Activated CD4-positive, alpha-beta memory T cell treated with anti-CD3 and anti-CD28 coated beads, Interleukin-2, amount 10 ng/mL, durations not matched to agents 7 days and 5 days (primary cell): ENCODE results near the gene LATS1. TPM values are rescaled to one million over a fixed set of nuclear protein-coding genes. Genes with fewer than 3 reads are reported as not detected.
"Not testable (repeated sequence)": the region's sequence is repeated elsewhere in the genome, so short reads cannot be mapped to it uniquely, and the experiment has no call there.

Source experiments
- CTCF ChIA-PET: fragments of 350-600 bp; sonication (Branson Sonifier 250); formaldehyde crosslinking; loops from one replicate; lab custom pipeline; 2021; ENCODE audit warnings: antibody characterized with exemption, inconsistent platforms; lab: Charles Lee
- POLR2A ChIA-PET: fragments of 350-600 bp; sonication (Branson Sonifier 250); formaldehyde crosslinking; loops from one replicate; lab custom pipeline; 2021; ENCODE audit warnings: antibody characterized with exemption; lab: Charles Lee
- DNase-seq: peaks from one replicate; pipeline ENCODE4 v3.0.0-alpha.2; 2020
- H3K27ac Mint-ChIP-seq: one replicate; pipeline ENCODE4 v1.8.0; 2021; ENCODE audit warnings: mild to moderate bottlenecking, mixed read lengths
- H3K27me3 Mint-ChIP-seq: one replicate; pipeline ENCODE4 v1.8.0; 2021; ENCODE audit warnings: mixed read lengths
- H3K36me3 Mint-ChIP-seq: one replicate; pipeline ENCODE4 v1.8.0; 2021; ENCODE audit warnings: low read depth, mixed read lengths
- H3K4me1 Mint-ChIP-seq: one replicate; pipeline ENCODE4 v1.8.0; 2021; ENCODE audit warnings: mixed read lengths
- H3K4me3 Mint-ChIP-seq: one replicate; pipeline ENCODE4 v1.8.0; 2021; ENCODE audit warnings: mild to moderate bottlenecking, mixed read lengths
- H3K9me3 Mint-ChIP-seq: one replicate; pipeline ENCODE4 v1.8.0; 2021; ENCODE audit warnings: mixed read lengths
- total RNA-seq, 2 experiments: library from RNA; stranded (reverse); gene quantifications; one replicate each; pipeline ENCODE4 v1.2.3, GENCODE V29; 2021

Gene LATS1
- total RNA-seq, 2 experiments from 2014 or later = 30.8 to 31.0 TPM

- CTCF ChIA-PET = interaction anchor here (0.5 to 1.5 kb wide), 3 partner anchors 10 to 63 kb away, joined by 3 read pairs; no protein-coding TSS in a partner anchor
- Mint-ChIP-seq H3K27ac (no peak overlapping the region), H3K9me3 (no peaks in the 10 kb centered on the region), H3K4me3 (no peak overlapping the region), H3K4me1 (peaks cover 24% of the 10 kb centered on the region), H3K27me3 (no peaks in the 10 kb centered on the region), H3K36me3 (peaks cover 46% of the 10 kb centered on the region)
- no peak for DNase-seq
- POLR2A ChIA-PET = no interaction called here
Observed at GRCh38 chr6:149694921-149695320, 23.0 kb downstream of the LATS1 start.

GRCh38 chr6:149691201-149691600 is 26.7 kb downstream of the LATS1 start:
- Mint-ChIP-seq H3K4me3 (no peak overlapping the region), H3K36me3 (peaks cover 50% of the 10 kb centered on the region)

GRCh38 chr6:149686230-149686629 is 31.7 kb downstream of the LATS1 start:
- no peak overlapping the region for H3K4me3 Mint-ChIP-seq
- H3K27ac Mint-ChIP-seq = peak overlapping the region; percentile 5
- ChIA-PET CTCF (interaction anchor here (0.8 to 1.9 kb wide), 4 partner anchors 10 to 141 kb away, joined by 3 to 6 read pairs (median 5); partner anchors contain the start of gene PPIL4), POLR2A (interaction anchor here (1.0 to 2.7 kb wide), 5 partner anchors 9 to 60 kb away, joined by 3 to 9 read pairs (median 4); partner anchors contain the start of genes LATS1 and NUP43)
- no peak for DNase-seq
- H3K27me3 Mint-ChIP-seq = no peaks in the 10 kb centered on the region
- H3K9me3 Mint-ChIP-seq = no peaks in the 10 kb centered on the region
- peaks cover 29% of the 10 kb centered on the region for H3K4me1 Mint-ChIP-seq
- H3K36me3 Mint-ChIP-seq = peaks cover 46% of the 10 kb centered on the region

More at GRCh38 chr6:149691201-149691600, 26.7 kb downstream of the LATS1 start:
- DNase-seq = no peak
- ChIA-PET POLR2A (no interaction called here), CTCF (no interaction called here)
- no peak overlapping the region for H3K27ac Mint-ChIP-seq
- H3K9me3 Mint-ChIP-seq = no peaks in the 10 kb centered on the region
- H3K4me1 Mint-ChIP-seq = peaks cover 26% of the 10 kb centered on the region
- no peaks in the 10 kb centered on the region for H3K27me3 Mint-ChIP-seq

GRCh38 chr6:149683256-149683859 is 34.5 kb downstream of the LATS1 start:
- H3K27ac Mint-ChIP-seq = no peak overlapping the region
- peaks cover 27% of the 10 kb centered on the region for H3K4me1 Mint-ChIP-seq
- peaks cover 50% of the 10 kb centered on the region for H3K36me3 Mint-ChIP-seq
- ChIA-PET CTCF (no interaction called here), POLR2A (interaction anchor here (0.9 kb wide), 1 partner anchor 36 kb away, joined by 3 read pairs; no protein-coding TSS in a partner anchor)
- no peak for DNase-seq
- H3K4me3 Mint-ChIP-seq = no peak overlapping the region
- H3K27me3 Mint-ChIP-seq = no peaks in the 10 kb centered on the region
- H3K9me3 Mint-ChIP-seq = no peaks in the 10 kb centered on the region

- POLR2A ChIA-PET, H3K4me3 Mint-ChIP-seq, H3K27me3 Mint-ChIP-seq, H3K27ac Mint-ChIP-seq, H3K9me3 Mint-ChIP-seq, DNase-seq: not testable (repeated sequence)
- Mint-ChIP-seq H3K36me3 (peaks cover 56% of the 10 kb centered on the region), H3K4me1 (peaks cover 18% of the 10 kb centered on the region)
- CTCF ChIA-PET = interaction anchor here (0.7 kb wide), 2 partner anchors 11 to 615 kb away, joined by 3 to 4 read pairs; no protein-coding TSS in a partner anchor
Observed at GRCh38 chr6:149681845-149682244, 36.1 kb downstream of the LATS1 start.

- Mint-ChIP-seq H3K4me1 (peaks cover 12% of the 10 kb centered on the region), H3K27ac (no peak overlapping the region), H3K9me3 (no peaks in the 10 kb centered on the region), H3K27me3 (no peaks in the 10 kb centered on the region), H3K4me3 (no peak overlapping the region), H3K36me3 (peaks cover 55% of the 10 kb centered on the region)
- ChIA-PET POLR2A (no interaction called here), CTCF (interaction anchor here (0.7 kb wide), 2 partner anchors 11 to 615 kb away, joined by 3 to 4 read pairs; no protein-coding TSS in a partner anchor)
- no peak for DNase-seq
Observed at GRCh38 chr6:149681209-149681608, 36.7 kb downstream of the LATS1 start.

GRCh38 chr6:149680503-149680902 is 37.4 kb downstream of the LATS1 start:
- Mint-ChIP-seq H3K4me3 (no peak overlapping the region), H3K36me3 (peaks cover 54% of the 10 kb centered on the region)
- POLR2A ChIA-PET = no interaction called here

GRCh38 chr6:149672265-149672664 is 45.6 kb downstream of the LATS1 start:
- H3K36me3 Mint-ChIP-seq = peaks cover 52% of the 10 kb centered on the region
- POLR2A ChIA-PET, CTCF ChIA-PET, H3K4me1 Mint-ChIP-seq, DNase-seq, H3K4me3 Mint-ChIP-seq, H3K27me3 Mint-ChIP-seq, H3K9me3 Mint-ChIP-seq, H3K27ac Mint-ChIP-seq: not testable (repeated sequence)

More at GRCh38 chr6:149680503-149680902, 37.4 kb downstream of the LATS1 start:
- Mint-ChIP-seq H3K27me3 (no peaks in the 10 kb centered on the region), H3K27ac (no peak overlapping the region), H3K4me1 (peaks cover 8% of the 10 kb centered on the region), H3K9me3 (no peaks in the 10 kb centered on the region)
- no peak for DNase-seq
- CTCF ChIA-PET = interaction anchor here (0.6 kb wide), 1 partner anchor 185 kb away, joined by 3 read pairs; no protein-coding TSS in a partner anchor

GRCh38 chr6:149660028-149660427 is 57.9 kb downstream of the LATS1 start:
- H3K36me3 Mint-ChIP-seq = peaks cover 44% of the 10 kb centered on the region
- no peaks in the 10 kb centered on the region for H3K9me3 Mint-ChIP-seq
- no peak overlapping the region for H3K4me3 Mint-ChIP-seq
- peaks cover 13% of the 10 kb centered on the region for H3K4me1 Mint-ChIP-seq
- ChIA-PET POLR2A (interaction anchor here (1.3 to 3.1 kb wide), 3 partner anchors 9 to 58 kb away, joined by 4 to 11 read pairs (median 10); partner anchors contain the start of gene LATS1), CTCF (interaction anchor here (0.6 to 1.2 kb wide), 5 partner anchors 27 to 411 kb away, joined by 3 to 4 read pairs (median 3); partner anchors contain the start of genes NUP43 and PCMT1)
- H3K27me3 Mint-ChIP-seq = no peaks in the 10 kb centered on the region
- no peak for DNase-seq
- H3K27ac Mint-ChIP-seq = peak overlapping the region; percentile 19

- peaks cover 13% of the 10 kb centered on the region for H3K4me1 Mint-ChIP-seq
- DNase-seq = no peak
- H3K36me3 Mint-ChIP-seq = peaks cover 32% of the 10 kb centered on the region
- H3K27ac Mint-ChIP-seq = no peak overlapping the region
- H3K9me3 Mint-ChIP-seq = no peaks in the 10 kb centered on the region
- POLR2A ChIA-PET = interaction anchor here (1.8 kb wide), 1 partner anchor 16 kb away, joined by 3 read pairs; no protein-coding TSS in a partner anchor
- CTCF ChIA-PET = no interaction called here
- H3K27me3 Mint-ChIP-seq = no peaks in the 10 kb centered on the region
- H3K4me3 Mint-ChIP-seq = no peak overlapping the region
Observed at GRCh38 chr6:149657441-149657840, 60.5 kb downstream of the LATS1 start.

- Mint-ChIP-seq H3K27ac (no peak overlapping the region), H3K9me3 (no peaks in the 10 kb centered on the region), H3K36me3 (no peaks in the 10 kb centered on the region), H3K4me3 (no peak overlapping the region), H3K27me3 (no peaks in the 10 kb centered on the region), H3K4me1 (peaks cover 21% of the 10 kb centered on the region)
- ChIA-PET POLR2A (interaction anchor here (1.5 to 2.2 kb wide), 2 partner anchors 9 to 67 kb away, joined by 4 to 11 read pairs; partner anchors contain the start of gene LATS1), CTCF (no interaction called here)
- DNase-seq = no peak
Observed at GRCh38 chr6:149651056-149651455, 66.8 kb downstream of the LATS1 start.

GRCh38 chr6:149648148-149649145 is 69.5 kb downstream of the LATS1 start, which contains the start of gene KATNA1:
Gene KATNA1 (minus strand): TSS chr6:149648714. CDS start chr6:149638547, 10,167 bp downstream.
- Mint-ChIP-seq H3K4me3 (peak within 1 kb of the TSS; percentile 75), H3K9me3 (no peaks in the 10 kb centered on the region)
- POLR2A ChIA-PET = interaction anchor here (0.6 to 2.5 kb wide), 8 partner anchors 25 to 103 kb away, joined by 3 to 7 read pairs (median 3); partner anchors contain the start of genes GINM1 and PPIL4

More at GRCh38 chr6:149648148-149649145, 69.5 kb downstream of the LATS1 start, which contains the start of gene KATNA1:
- Mint-ChIP-seq H3K27me3 (no peaks in the 10 kb centered on the region), H3K36me3 (peaks cover 6% of the 10 kb centered on the region), H3K27ac (peak within 1 kb of the TSS; percentile 74), H3K4me1 (peaks cover 32% of the 10 kb centered on the region)
- CTCF ChIA-PET = interaction anchor here (1.6 kb wide), 1 partner anchor 165 kb away, joined by 5 read pairs; no protein-coding TSS in a partner anchor
- DNase-seq = peak; percentile 91
